22Rv1 (cell line): Measurements from ENCODE around the gene MTHFD1L.

ENCODE experiments used
- ZFX ChIP-seq: fragments of 450-650 bp; IDR thresholded peaks from 2 replicates; pipeline ENCODE4 v1.6.1; 2017; ENCODE audit warnings: antibody characterized with exemption, borderline replicate concordance
- TF ChIP-seq, protein P1 (sequence below): fragments of 450-650 bp; IDR thresholded peaks from 2 replicates; pipeline ENCODE4 v1.5.1; 2017; ENCODE audit warnings: mild to moderate bottlenecking

DNA sequence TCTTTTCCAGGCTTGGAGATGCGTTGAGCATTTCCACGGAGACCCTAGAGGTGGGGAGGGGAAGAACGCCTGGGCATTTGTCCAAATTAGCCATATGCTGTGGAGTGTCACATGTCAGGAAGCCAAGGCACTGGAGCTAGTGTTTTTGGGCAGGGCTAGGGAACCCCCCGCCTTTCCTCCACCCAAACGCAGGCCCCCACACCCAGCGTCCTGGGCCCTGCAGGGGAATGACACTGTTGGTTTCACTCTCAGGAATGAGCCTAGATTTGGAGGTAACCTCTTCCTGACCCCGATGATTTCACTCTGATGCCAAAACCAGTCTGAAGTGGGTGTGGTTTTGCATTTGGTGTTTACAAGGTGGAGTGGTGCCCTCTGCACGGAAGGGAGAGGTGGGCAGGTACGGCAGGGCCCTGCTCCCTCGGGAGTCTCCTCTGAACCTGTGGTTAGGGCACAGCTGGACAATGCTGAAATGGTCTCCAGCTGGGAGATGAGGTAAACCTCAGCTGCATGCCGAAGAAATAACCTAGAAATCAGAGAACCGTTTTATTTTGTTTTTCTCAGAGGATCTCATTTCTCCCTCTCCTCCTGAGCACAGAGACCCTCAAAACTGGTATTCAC lies 29.5 kb downstream of the MTHFD1L start:
- TF ChIP-seq, protein P1, sequence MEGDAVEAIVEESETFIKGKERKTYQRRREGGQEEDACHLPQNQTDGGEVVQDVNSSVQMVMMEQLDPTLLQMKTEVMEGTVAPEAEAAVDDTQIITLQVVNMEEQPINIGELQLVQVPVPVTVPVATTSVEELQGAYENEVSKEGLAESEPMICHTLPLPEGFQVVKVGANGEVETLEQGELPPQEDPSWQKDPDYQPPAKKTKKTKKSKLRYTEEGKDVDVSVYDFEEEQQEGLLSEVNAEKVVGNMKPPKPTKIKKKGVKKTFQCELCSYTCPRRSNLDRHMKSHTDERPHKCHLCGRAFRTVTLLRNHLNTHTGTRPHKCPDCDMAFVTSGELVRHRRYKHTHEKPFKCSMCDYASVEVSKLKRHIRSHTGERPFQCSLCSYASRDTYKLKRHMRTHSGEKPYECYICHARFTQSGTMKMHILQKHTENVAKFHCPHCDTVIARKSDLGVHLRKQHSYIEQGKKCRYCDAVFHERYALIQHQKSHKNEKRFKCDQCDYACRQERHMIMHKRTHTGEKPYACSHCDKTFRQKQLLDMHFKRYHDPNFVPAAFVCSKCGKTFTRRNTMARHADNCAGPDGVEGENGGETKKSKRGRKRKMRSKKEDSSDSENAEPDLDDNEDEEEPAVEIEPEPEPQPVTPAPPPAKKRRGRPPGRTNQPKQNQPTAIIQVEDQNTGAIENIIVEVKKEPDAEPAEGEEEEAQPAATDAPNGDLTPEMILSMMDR = no peak
- no peak for TF ChIP-seq ZFX
